DOHH2 (cell line): ENCODE results near the gene EAF1.
"Not testable (repeated sequence)": the region's sequence is repeated elsewhere in the genome, so short reads cannot be mapped to it uniquely, and the experiment has no call there.

ENCODE experiments used
- H3F3A ChIP-seq: fragments of 200-600 bp; sonication (generic), shearing (Covaris generic); 2 replicates; pipeline ENCODE4 v1.6.0; 2016; ENCODE audit warnings: antibody characterized with exemption, mild to moderate bottlenecking; ENCODE audit not compliant: control insufficient read depth, insufficient read depth
- H3K27ac ChIP-seq: fragments of 200-600 bp; sonication (generic); 2 replicates; pipeline ENCODE4 v1.5.1; 2014; ENCODE audit warnings: low read depth, mild to moderate bottlenecking, low read length, moderate library complexity
- H3K27me3 ChIP-seq: fragments of 200-600 bp; sonication (generic); 2 replicates; pipeline ENCODE4 v1.6.1; 2014; ENCODE audit warnings: mild to moderate bottlenecking, low read length, mixed read lengths; ENCODE audit not compliant: control insufficient read depth
- H3K36me3 ChIP-seq: fragments of 200-600 bp; sonication (generic); 2 replicates; pipeline ENCODE4 v1.6.1; 2014; ENCODE audit warnings: mild to moderate bottlenecking, low read length, moderate library complexity, mixed read lengths; ENCODE audit not compliant: control insufficient read depth
- H3K4me1 ChIP-seq: fragments of 200-600 bp; sonication (generic); 2 replicates; pipeline ENCODE4 v1.6.1; 2014; ENCODE audit warnings: mild to moderate bottlenecking, low read length, mixed read lengths; ENCODE audit not compliant: control insufficient read depth
- H3K4me2 ChIP-seq: fragments of 200-600 bp; sonication (generic); 2 replicates; pipeline ENCODE4 v1.6.0; 2014; ENCODE audit warnings: mild to moderate bottlenecking, low read length, moderate library complexity
- H3K4me3 ChIP-seq: fragments of 200-600 bp; sonication (generic); 2 replicates; pipeline ENCODE4 v1.5.1; 2014; ENCODE audit warnings: mild to moderate bottlenecking, low read length, mixed read lengths
- H3K79me2 ChIP-seq: fragments of 200-600 bp; sonication (generic); 2 replicates; pipeline ENCODE4 v1.6.1; 2014; ENCODE audit warnings: mild to moderate bottlenecking, low read length, mixed read lengths; ENCODE audit not compliant: control insufficient read depth
- H3K9me2 ChIP-seq: fragments of 200-600 bp; sonication (generic); replicated peaks from 2 replicates; pipeline ENCODE4 v1.6.1; 2014; ENCODE audit warnings: mild to moderate bottlenecking, low read length, mixed read lengths; ENCODE audit not compliant: control insufficient read depth
- H3K9me3 ChIP-seq: fragments of 200-600 bp; sonication (generic); 2 replicates; pipeline ENCODE4 v1.6.1; 2014; ENCODE audit warnings: antibody characterized with exemption, low read length, mixed read lengths; ENCODE audit not compliant: control insufficient read depth, insufficient read depth
- H4K20me1 ChIP-seq: fragments of 200-600 bp; sonication (generic); 2 replicates; pipeline ENCODE4 v1.6.0; 2014; ENCODE audit warnings: low read depth, mild to moderate bottlenecking, antibody characterized with exemption, low read length, moderate library complexity; ENCODE audit not compliant: control insufficient read depth, insufficient read depth
- CTCF ChIP-seq: fragments of 200-600 bp; sonication (generic); IDR thresholded peaks from one replicate; pipeline ENCODE4 v1.5.1; 2014; ENCODE audit warnings: antibody characterized with exemption, mild to moderate bottlenecking, low read depth, low read length; ENCODE audit not compliant: poor library complexity, severe bottlenecking
- EZH2phosphoT487 ChIP-seq: fragments of 200-600 bp; sonication (generic); IDR thresholded peaks from 2 replicates; pipeline ENCODE4 v1.6.1; 2017; ENCODE audit warnings: borderline replicate concordance, mild to moderate bottlenecking, antibody characterized with exemption, low read length, moderate library complexity, mixed read lengths

The EAF1 gene

GRCh38 chr3:15385901-15386653 is 41.3 kb upstream of the EAF1 start:
- no peaks in the 10 kb centered on the region for H4K20me1 ChIP-seq
- TF ChIP-seq CTCF, result no peak
- no peak for TF ChIP-seq EZH2phosphoT487
- H3K27me3 ChIP-seq, result no peaks in the 10 kb centered on the region
- H3K4me3 ChIP-seq, result peak overlapping the region; percentile 61
- peaks cover 4% of the 10 kb centered on the region for H3K36me3 ChIP-seq
- peaks cover 95% of the 10 kb centered on the region for H3K4me1 ChIP-seq
- peaks cover 25% of the 10 kb centered on the region for H3F3A ChIP-seq
- peak overlapping the region; percentile 96 for H3K27ac ChIP-seq
- H3K9me3 ChIP-seq, result peaks cover 7% of the 10 kb centered on the region; the same call in 1 of the 2 replicates
- H3K79me2 ChIP-seq, result no peaks in the 10 kb centered on the region
- no peaks in the 10 kb centered on the region for H3K9me2 ChIP-seq
- peak overlapping the region; percentile 82 for H3K4me2 ChIP-seq

- not testable (repeated sequence) for H4K20me1 ChIP-seq, H3K79me2 ChIP-seq, H3K27me3 ChIP-seq, H3K9me3 ChIP-seq, H3K9me2 ChIP-seq, H3K36me3 ChIP-seq
- Histone ChIP-seq H3K4me3 (peak overlapping the region; percentile 61; the same call in 1 of the 2 replicates), H3K27ac (peak overlapping the region; percentile 96), H3K4me2 (peak overlapping the region; percentile 82), H3F3A (peaks cover 25% of the 10 kb centered on the region), H3K4me1 (peaks cover 93% of the 10 kb centered on the region)
These were observed 40.8 kb upstream of the EAF1 start for GRCh38 chr3:15386654-15386955.

GRCh38 chr3:15387171-15387581 is 40.2 kb upstream of the EAF1 start:
- H3K79me2 ChIP-seq, result no peaks in the 10 kb centered on the region
- no peak for TF ChIP-seq EZH2phosphoT487
- no peak for TF ChIP-seq CTCF
- H3K9me2 ChIP-seq, result no peaks in the 10 kb centered on the region
- H3K9me3 ChIP-seq, result peaks cover 7% of the 10 kb centered on the region; the same call in 1 of the 2 replicates
- 0 out of 2 replicates have a peak overlapping the region, but pooled peaks have one; percentile 5 for H3K27ac ChIP-seq
- H3F3A ChIP-seq, result peaks cover 25% of the 10 kb centered on the region
- H3K4me1 ChIP-seq, result peaks cover 87% of the 10 kb centered on the region
- H3K36me3 ChIP-seq, result peaks cover 4% of the 10 kb centered on the region
- H3K4me3 ChIP-seq, result no peak overlapping the region
- H4K20me1 ChIP-seq, result no peaks in the 10 kb centered on the region
- no peak overlapping the region for H3K4me2 ChIP-seq
- H3K27me3 ChIP-seq, result no peaks in the 10 kb centered on the region

GRCh38 chr3:15387735-15388134 is 39.7 kb upstream of the EAF1 start:
- Histone ChIP-seq H3F3A (peaks cover 25% of the 10 kb centered on the region), H4K20me1 (no peaks in the 10 kb centered on the region), H3K79me2 (no peaks in the 10 kb centered on the region), H3K27me3 (no peaks in the 10 kb centered on the region), H3K9me3 (peaks cover 7% of the 10 kb centered on the region; the same call in 1 of the 2 replicates), H3K9me2 (no peaks in the 10 kb centered on the region), H3K36me3 (peaks cover 4% of the 10 kb centered on the region), H3K4me1 (peaks cover 81% of the 10 kb centered on the region), H3K4me2 (peak overlapping the region; percentile 5; the same call in 1 of the 2 replicates), H3K4me3 (no peak overlapping the region), H3K27ac (0 out of 2 replicates have a peak overlapping the region, but pooled peaks have one; percentile 5)
- TF ChIP-seq CTCF (no peak), EZH2phosphoT487 (no peak)

GRCh38 chr3:15388335-15388734 is 39.1 kb upstream of the EAF1 start:
- H3K9me2 ChIP-seq, H3K79me2 ChIP-seq, H3K27ac ChIP-seq, H3K4me3 ChIP-seq, H3K27me3 ChIP-seq, H3K9me3 ChIP-seq, H3K36me3 ChIP-seq, H4K20me1 ChIP-seq, H3K4me2 ChIP-seq: not testable (repeated sequence)
- Histone ChIP-seq H3K4me1 (peaks cover 79% of the 10 kb centered on the region), H3F3A (peaks cover 25% of the 10 kb centered on the region)
